Stimulated activated CD8-positive, alpha-beta memory T cell treated with anti-CD3 and anti-CD28 coated beads, Interleukin-15, amount 100 ng/mL, for 1 hour (primary cell): ENCODE measurements around the gene CCDC90B.

Experiments used
- DNase-seq: peaks from one replicate; pipeline ENCODE4 v3.0.0-alpha.2; 2020; ENCODE audit warnings: low read depth

Gene CCDC90B

DNA sequence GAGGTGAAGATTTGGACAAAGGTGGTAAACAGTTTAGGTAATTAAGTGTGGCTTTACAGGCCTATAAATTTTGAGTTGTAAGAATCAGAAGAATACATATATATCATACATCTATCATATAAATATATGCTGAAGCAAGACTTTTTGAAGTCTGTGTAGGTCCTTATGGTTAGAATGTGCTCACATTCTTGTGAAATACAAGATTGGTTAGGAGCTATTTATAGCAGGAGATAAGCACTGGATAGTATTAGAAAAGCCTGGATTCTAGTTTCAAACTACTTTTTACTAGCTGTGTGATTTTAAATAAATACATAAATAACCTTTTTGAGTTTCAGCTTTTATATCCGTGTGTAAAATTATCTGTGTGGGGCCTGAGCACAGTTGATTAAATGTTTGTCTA is 50.3 kb downstream of the CCDC90B start:
- DNase-seq: no peak

GRCh38 chr11:83223457-83223856 is 62.7 kb downstream of the CCDC90B start:
- no peak for DNase-seq

DNA sequence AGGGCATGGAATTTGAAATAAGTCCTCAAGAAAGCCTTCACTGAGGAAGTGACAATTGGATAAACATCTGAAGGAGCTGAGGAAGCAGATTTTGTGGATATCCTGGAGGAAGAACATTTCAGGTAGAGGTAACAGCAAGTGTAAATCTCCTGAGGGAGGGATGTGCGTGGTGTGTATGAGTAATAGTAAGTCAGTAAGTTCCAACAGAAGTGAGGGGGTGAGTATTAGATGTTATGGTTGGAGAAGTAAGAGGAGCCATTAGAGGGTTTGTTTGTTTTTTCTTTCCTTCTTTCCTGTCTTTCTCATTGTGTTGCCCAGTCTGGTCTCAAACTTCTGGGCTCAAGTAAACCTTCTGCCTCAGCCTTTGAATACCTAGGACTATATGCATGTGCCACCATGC is 63.7 kb downstream of the CCDC90B start:
- no peak for DNase-seq

DNA sequence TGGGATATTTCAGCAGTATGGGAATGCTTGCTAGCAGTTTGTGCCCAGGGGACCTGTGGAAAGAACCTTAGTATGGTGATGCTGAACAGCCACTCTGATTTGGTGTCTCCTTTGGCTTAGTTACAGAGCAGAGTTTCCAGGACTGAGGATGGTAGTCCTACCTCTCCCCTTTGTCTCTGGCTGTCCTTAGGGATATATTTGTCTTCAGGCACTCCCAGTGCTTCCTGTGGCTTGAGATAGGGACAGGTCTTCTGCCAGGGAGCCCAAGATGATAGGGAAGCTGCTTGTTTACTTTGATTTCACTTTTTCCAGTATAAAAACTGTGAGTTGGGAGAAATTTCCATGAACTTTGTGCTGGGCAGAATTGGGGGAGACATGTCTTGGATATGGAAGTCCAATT is 64.5 kb downstream of the CCDC90B start:
- no peak for DNase-seq

- no peak for DNase-seq
Observed at GRCh38 chr11:83220260-83220659, 65.9 kb downstream of the CCDC90B start.

DNA sequence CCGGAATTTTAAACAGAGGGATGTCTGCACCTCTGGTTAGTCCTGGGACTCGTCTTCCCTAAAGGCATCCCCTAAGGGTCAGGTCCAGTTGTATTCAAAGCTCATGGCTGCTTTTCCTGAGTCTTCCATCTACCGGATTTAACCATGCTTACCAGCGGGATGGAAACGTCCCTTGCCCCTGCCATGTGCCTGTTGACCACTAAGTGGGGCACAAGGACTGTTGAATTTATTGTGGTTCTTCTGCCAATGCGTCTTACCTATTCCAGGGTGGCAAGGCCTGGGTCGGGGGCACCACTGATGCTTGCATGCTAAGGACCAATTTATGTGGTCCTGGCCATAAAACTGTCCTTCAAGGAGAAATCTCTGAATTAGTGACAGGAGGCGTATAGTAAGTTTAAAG is 67.1 kb downstream of the CCDC90B start:
- DNase-seq: no peak
